HepG2 (cell line): ENCODE measurements around the gene ABHD13. TPM values are rescaled to one million over a fixed set of nuclear protein-coding genes. Genes with fewer than 3 reads are reported as not detected.

Experiments used
- KAT2B ChIP-seq: fragments of 150-350 bp; IDR thresholded peaks from 2 replicates; pipeline ENCODE4 v1.6.1; 2014; ENCODE audit warnings: low read depth, low read length, borderline replicate concordance
- MLLT10 ChIP-seq: sonication (generic); formaldehyde crosslinking; IDR thresholded peaks from 2 replicates; pipeline ENCODE4 v1.4.0; 2020; ENCODE audit warnings: missing genetic modification reagents
- NONO ChIP-seq, 2 experiments: fragments of 450-650 bp in 1 of 2; sonication (generic) in 1 of 2; formaldehyde crosslinking in 1 of 2; IDR thresholded peaks in 1 of 2; conservative IDR thresholded peaks in 1 of 2; 2 replicates each; pipeline versions ENCODE4 v1.6.1 to v1.8.0; 2017 to 2022; ENCODE audit warnings: mild to moderate bottlenecking in 1 of 2, missing genetic modification reagents in 1 of 2, moderate library complexity in 1 of 2
- THAP11 ChIP-seq: IDR thresholded peaks from 2 replicates; pipeline ENCODE4 v1.6.1; 2016; ENCODE audit warnings: missing biosample characterization, missing genetic modification reagents
- ZMYM3 ChIP-seq: sonication (generic); formaldehyde crosslinking; IDR thresholded peaks from 2 replicates; pipeline ENCODE4 v1.5.1; 2020; ENCODE audit warnings: mild to moderate bottlenecking, missing genetic modification reagents
- ZNF138 ChIP-seq: sonication (generic); formaldehyde crosslinking; IDR thresholded peaks from 2 replicates; pipeline ENCODE4 v1.5.0; 2020; ENCODE audit warnings: mild to moderate bottlenecking, low read depth, missing genetic modification reagents
- ZNF160 ChIP-seq: sonication (generic); formaldehyde crosslinking; IDR thresholded peaks from 2 replicates; pipeline ENCODE4 v1.8.0; 2022; ENCODE audit warnings: mild to moderate bottlenecking, inconsistent platforms, missing genetic modification reagents
- ZNF644 ChIP-seq: IDR thresholded peaks from 2 replicates; pipeline ENCODE4 v1.6.1; 2016; ENCODE audit warnings: low read depth
- polyA plus RNA-seq, 8 experiments: library from polyadenylated mRNA; depleted of rRNA in 3 of 8; stranded (reverse) in 7 of 8; unstranded in 1 of 8; fragments of >200 nt; fragmentation: Illumina TruSeq in 4 of 8; extraction: Trizol in 4 of 8; gene quantifications; 2 replicates each; pipeline versions ENCODE4 v1.2.1 to v1.2.3, GENCODE V29; 2011 to 2016; ENCODE audit warnings: low read depth in 4 of 8, missing spikeins in 1 of 8, mixed read lengths in 1 of 8; ENCODE audit not compliant: insufficient read depth in 1 of 8
- total RNA-seq, 5 experiments: library from RNA; depleted of rRNA; stranded (reverse); fragments of >200 nt; fragmentation: Illumina TruSeq; extraction: Trizol; gene quantifications; 2 replicates each; pipeline ENCODE4 v1.2.3, GENCODE V29; 2016; ENCODE audit warnings: low read depth in 1 of 5
- TF ChIP-seq, protein P1 (sequence below): sonication (generic); formaldehyde crosslinking; IDR thresholded peaks from 2 replicates; pipeline ENCODE4 v1.5.0; 2020; ENCODE audit warnings: mild to moderate bottlenecking, missing genetic modification reagents, borderline replicate concordance
- TF ChIP-seq, protein P2 (sequence below), 2 experiments: fragments of 450-650 bp in 1 of 2; sonication (generic) in 1 of 2; formaldehyde crosslinking in 1 of 2; IDR thresholded peaks; 2 replicates each; pipeline versions ENCODE4 v1.6.1 to v1.8.0; 2016 to 2022; ENCODE audit warnings: antibody characterized with exemption in 1 of 2, mild to moderate bottlenecking in 1 of 2, missing genetic modification reagents in 1 of 2
- TF ChIP-seq, protein P3 (sequence below): sonication (generic); formaldehyde crosslinking; IDR thresholded peaks from 2 replicates; pipeline ENCODE4 v1.4.0; 2020; ENCODE audit warnings: missing genetic modification reagents

Gene ABHD13
- total and polyA plus RNA-seq, 2 of the 13 experiments (the other 11 are each of a cell fraction or from before 2014, with no cell fraction given): 4.3 to 6.2 TPM

DNA sequence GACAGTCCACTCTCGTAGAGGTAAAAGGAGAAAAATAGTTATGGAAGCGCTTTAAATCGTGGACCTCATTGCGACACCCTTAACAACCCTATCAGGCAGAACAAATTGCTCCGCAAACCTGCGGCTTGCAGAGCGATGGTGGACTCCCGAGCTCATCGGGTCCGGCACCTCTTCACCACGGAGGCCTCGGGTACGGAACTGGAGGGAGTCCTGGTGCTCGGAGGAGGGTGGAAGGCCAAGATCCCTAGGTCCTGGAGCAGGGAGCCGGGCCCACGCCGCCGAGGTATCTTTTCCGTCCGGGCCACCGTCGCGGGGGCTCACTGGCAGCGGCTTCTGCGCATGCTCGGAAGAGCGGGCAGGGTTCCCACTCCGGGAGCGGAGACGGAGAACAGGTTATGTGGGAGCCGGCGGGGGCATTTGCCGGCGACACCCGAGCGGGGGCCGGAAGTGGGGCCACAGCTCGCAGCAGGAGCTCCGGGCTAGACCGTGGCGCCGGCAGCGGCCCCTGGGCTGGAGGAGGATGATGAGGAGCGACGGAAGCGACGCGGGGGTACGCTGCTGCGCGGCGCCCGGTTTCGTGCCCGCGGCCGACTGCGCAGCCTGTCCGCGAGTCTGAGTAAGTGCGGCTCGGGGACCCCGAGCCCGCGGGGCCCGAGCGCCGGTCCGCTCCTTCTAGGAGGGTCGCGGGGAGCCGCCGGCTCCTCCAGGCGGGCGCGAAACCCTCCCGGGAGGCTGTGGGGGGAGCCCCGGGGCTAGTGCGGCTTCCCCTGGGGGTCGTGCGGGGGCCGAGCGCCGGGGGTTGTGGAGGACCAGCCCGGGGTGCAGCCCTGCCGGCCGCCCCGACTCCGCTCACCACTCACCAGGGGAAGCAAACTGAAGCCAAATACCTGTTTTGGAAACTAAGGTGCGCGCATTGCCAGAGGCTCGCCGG, at the start of gene ABHD13 (continued):
- TF ChIP-seq, protein P1, sequence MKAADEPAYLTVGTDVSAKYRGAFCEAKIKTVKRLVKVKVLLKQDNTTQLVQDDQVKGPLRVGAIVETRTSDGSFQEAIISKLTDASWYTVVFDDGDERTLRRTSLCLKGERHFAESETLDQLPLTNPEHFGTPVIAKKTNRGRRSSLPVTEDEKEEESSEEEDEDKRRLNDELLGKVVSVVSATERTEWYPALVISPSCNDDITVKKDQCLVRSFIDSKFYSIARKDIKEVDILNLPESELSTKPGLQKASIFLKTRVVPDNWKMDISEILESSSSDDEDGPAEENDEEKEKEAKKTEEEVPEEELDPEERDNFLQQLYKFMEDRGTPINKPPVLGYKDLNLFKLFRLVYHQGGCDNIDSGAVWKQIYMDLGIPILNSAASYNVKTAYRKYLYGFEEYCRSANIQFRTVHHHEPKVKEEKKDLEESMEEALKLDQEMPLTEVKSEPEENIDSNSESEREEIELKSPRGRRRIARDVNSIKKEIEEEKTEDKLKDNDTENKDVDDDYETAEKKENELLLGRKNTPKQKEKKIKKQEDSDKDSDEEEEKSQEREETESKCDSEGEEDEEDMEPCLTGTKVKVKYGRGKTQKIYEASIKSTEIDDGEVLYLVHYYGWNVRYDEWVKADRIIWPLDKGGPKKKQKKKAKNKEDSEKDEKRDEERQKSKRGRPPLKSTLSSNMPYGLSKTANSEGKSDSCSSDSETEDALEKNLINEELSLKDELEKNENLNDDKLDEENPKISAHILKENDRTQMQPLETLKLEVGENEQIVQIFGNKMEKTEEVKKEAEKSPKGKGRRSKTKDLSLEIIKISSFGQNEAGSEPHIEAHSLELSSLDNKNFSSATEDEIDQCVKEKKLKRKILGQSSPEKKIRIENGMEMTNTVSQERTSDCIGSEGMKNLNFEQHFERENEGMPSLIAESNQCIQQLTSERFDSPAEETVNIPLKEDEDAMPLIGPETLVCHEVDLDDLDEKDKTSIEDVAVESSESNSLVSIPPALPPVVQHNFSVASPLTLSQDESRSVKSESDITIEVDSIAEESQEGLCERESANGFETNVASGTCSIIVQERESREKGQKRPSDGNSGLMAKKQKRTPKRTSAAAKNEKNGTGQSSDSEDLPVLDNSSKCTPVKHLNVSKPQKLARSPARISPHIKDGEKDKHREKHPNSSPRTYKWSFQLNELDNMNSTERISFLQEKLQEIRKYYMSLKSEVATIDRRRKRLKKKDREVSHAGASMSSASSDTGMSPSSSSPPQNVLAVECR (CRISPR knock-in tag): peak; percentile 75; the same call in 1 of the 2 replicates
- TF ChIP-seq MLLT10 (CRISPR knock-in tag) (no peak), ZNF644 (CRISPR knock-in tag) (0 out of 2 replicates have a peak, but pooled peaks have one; percentile 28), NONO (IDR thresholded peaks at IDR 0.05) (no peak), NONO (CRISPR knock-in tag; conservative IDR thresholded peaks at IDR 0.05) (peak; percentile 84), KAT2B (no peak), ZNF160 (CRISPR knock-in tag) (no peak), ZMYM3 (peak; percentile 73), THAP11 (CRISPR knock-in tag) (peak; percentile 90), ZNF138 (CRISPR knock-in tag) (no peak)
- TF ChIP-seq, protein P2, sequence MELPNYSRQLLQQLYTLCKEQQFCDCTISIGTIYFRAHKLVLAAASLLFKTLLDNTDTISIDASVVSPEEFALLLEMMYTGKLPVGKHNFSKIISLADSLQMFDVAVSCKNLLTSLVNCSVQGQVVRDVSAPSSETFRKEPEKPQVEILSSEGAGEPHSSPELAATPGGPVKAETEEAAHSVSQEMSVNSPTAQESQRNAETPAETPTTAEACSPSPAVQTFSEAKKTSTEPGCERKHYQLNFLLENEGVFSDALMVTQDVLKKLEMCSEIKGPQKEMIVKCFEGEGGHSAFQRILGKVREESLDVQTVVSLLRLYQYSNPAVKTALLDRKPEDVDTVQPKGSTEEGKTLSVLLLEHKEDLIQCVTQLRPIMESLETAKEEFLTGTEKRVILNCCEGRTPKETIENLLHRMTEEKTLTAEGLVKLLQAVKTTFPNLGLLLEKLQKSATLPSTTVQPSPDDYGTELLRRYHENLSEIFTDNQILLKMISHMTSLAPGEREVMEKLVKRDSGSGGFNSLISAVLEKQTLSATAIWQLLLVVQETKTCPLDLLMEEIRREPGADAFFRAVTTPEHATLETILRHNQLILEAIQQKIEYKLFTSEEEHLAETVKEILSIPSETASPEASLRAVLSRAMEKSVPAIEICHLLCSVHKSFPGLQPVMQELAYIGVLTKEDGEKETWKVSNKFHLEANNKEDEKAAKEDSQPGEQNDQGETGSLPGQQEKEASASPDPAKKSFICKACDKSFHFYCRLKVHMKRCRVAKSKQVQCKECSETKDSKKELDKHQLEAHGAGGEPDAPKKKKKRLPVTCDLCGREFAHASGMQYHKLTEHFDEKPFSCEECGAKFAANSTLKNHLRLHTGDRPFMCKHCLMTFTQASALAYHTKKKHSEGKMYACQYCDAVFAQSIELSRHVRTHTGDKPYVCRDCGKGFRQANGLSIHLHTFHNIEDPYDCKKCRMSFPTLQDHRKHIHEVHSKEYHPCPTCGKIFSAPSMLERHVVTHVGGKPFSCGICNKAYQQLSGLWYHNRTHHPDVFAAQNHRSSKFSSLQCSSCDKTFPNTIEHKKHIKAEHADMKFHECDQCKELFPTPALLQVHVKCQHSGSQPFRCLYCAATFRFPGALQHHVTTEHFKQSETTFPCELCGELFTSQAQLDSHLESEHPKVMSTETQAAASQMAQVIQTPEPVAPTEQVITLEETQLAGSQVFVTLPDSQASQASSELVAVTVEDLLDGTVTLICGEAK (IDR thresholded peaks at IDR 0.05): peak; percentile 74
- TF ChIP-seq, protein P2 (CRISPR knock-in tag; IDR thresholded peaks at IDR 0.05): peak; percentile 80; the same call in 1 of the 2 replicates
- TF ChIP-seq, protein P3, sequence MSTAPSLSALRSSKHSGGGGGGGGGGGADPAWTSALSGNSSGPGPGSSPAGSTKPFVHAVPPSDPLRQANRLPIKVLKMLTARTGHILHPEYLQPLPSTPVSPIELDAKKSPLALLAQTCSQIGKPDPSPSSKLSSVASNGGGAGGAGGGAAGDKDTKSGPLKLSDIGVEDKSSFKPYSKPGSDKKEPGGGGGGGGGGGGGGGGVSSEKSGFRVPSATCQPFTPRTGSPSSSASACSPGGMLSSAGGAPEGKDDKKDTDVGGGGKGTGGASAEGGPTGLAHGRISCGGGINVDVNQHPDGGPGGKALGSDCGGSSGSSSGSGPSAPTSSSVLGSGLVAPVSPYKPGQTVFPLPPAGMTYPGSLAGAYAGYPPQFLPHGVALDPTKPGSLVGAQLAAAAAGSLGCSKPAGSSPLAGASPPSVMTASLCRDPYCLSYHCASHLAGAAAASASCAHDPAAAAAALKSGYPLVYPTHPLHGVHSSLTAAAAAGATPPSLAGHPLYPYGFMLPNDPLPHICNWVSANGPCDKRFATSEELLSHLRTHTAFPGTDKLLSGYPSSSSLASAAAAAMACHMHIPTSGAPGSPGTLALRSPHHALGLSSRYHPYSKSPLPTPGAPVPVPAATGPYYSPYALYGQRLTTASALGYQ: no peak
